GM19328 (cell line): ENCODE data around the gene AQP12A.
"Not testable (repeated sequence)": the region's sequence is repeated elsewhere in the genome, so short reads cannot be mapped to it uniquely, and the experiment has no call there.

Experiments used
- ATAC-seq: cut with Tn5 transposase; IDR thresholded peaks from one replicate; pipeline ENCODE4 v1.9.1; 2021; ENCODE audit warnings: mild to moderate bottlenecking, moderate library complexity; ENCODE audit not compliant: unreplicated experiment

AQP12A gene

GRCh38 chr2:240691631-240692420 is at the start of gene AQP12A:
TSS of gene AQP12A (plus strand) at chr2:240691866. CDS start at chr2:240691914, 48 bp downstream.
- not testable (repeated sequence) for ATAC-seq

GRCh38 chr2:240642061-240642805 is 49.4 kb upstream of the AQP12A start:
- no peak for ATAC-seq

- ATAC-seq = no peak
These were observed 48.9 kb upstream of the AQP12A start for GRCh38 chr2:240642806-240643092.

- ATAC-seq = no peak
These were observed 48.4 kb upstream of the AQP12A start for GRCh38 chr2:240643093-240643810.

GRCh38 chr2:240643811-240644150 is 47.9 kb upstream of the AQP12A start:
- ATAC-seq = no peak

GRCh38 chr2:240644171-240644651 is 47.5 kb upstream of the AQP12A start:
- ATAC-seq = no peak

- ATAC-seq = no peak
These were observed 46.8 kb upstream of the AQP12A start for GRCh38 chr2:240644859-240645301.

- ATAC-seq = no peak
These were observed 46.3 kb upstream of the AQP12A start for GRCh38 chr2:240645346-240645745.

- ATAC-seq = no peak
These were observed 45.9 kb upstream of the AQP12A start for GRCh38 chr2:240645801-240646175.

- no peak for ATAC-seq
These were observed 45.3 kb upstream of the AQP12A start for GRCh38 chr2:240646176-240646899.

- ATAC-seq = no peak
These were observed 44.7 kb upstream of the AQP12A start for GRCh38 chr2:240646900-240647502.

- ATAC-seq = no peak
These were observed 44.0 kb upstream of the AQP12A start for GRCh38 chr2:240647503-240648154.

GRCh38 chr2:240648155-240648649 is 43.5 kb upstream of the AQP12A start:
- no peak for ATAC-seq

- no peak for ATAC-seq
These were observed 42.9 kb upstream of the AQP12A start for GRCh38 chr2:240648650-240649275.

- no peak for ATAC-seq
These were observed 42.3 kb upstream of the AQP12A start for GRCh38 chr2:240649331-240649730.

- no peak for ATAC-seq
These were observed 41.3 kb upstream of the AQP12A start for GRCh38 chr2:240650254-240650965.

- no peak for ATAC-seq
These were observed 40.5 kb upstream of the AQP12A start for GRCh38 chr2:240651185-240651584.

- ATAC-seq = no peak
These were observed 35.5 kb upstream of the AQP12A start for GRCh38 chr2:240655931-240656886.
